DND-41 (cell line): ENCODE measurements around the gene ZNF575.

ENCODE experiments used
- CTCF ChIP-seq: IDR thresholded peaks from 2 replicates; pipeline ENCODE4 v1.5.1; 2012; ENCODE audit warnings: borderline replicate concordance, low read length, moderate library complexity, mild to moderate bottlenecking; ENCODE audit not compliant: poor library complexity, severe bottlenecking; ENCODE audit errors: extremely low read depth
- EZH2 ChIP-seq: IDR thresholded peaks from 3 replicates; pipeline ENCODE4 v1.6.1; 2012; ENCODE audit warnings: borderline replicate concordance, low read depth, mild to moderate bottlenecking, moderate library complexity, low read length, inconsistent platforms; ENCODE audit not compliant: severe bottlenecking

- TF ChIP-seq CTCF (no peak), EZH2 (no peak)
Observed at GRCh38 chr19:43552198-43552450, 19.1 kb downstream of the ZNF575 start.
